Loucy (cell line): Measurements from ENCODE around the gene LRRK1.

Experiments
- CTCF ChIP-seq: fragments of 200-600 bp; sonication (generic); conservative IDR thresholded peaks from 2 replicates; pipeline ENCODE4 v1.5.1; 2014; ENCODE audit warnings: mild to moderate bottlenecking, antibody characterized with exemption, low read length
- EZH2phosphoT487 ChIP-seq: fragments of 200-600 bp; IDR thresholded peaks from 2 replicates; pipeline ENCODE4 v1.6.1; 2018; ENCODE audit warnings: antibody characterized with exemption, mild to moderate bottlenecking, moderate library complexity, borderline replicate concordance

- TF ChIP-seq CTCF, result no peak
- TF ChIP-seq EZH2phosphoT487, result no peak
Observed at GRCh38 chr15:101059381-101060341, 140.5 kb downstream of the LRRK1 start.
